ENCODE measurements around the gene SERPINA3. TPM values are rescaled to one million over a fixed set of nuclear protein-coding genes. Genes with fewer than 3 reads are reported as not detected.

Gene SERPINA3
- total RNA-seq, 4 donors from 2014 or later, result 31.0 to 91.4 (median 73.2) TPM

DNA sequence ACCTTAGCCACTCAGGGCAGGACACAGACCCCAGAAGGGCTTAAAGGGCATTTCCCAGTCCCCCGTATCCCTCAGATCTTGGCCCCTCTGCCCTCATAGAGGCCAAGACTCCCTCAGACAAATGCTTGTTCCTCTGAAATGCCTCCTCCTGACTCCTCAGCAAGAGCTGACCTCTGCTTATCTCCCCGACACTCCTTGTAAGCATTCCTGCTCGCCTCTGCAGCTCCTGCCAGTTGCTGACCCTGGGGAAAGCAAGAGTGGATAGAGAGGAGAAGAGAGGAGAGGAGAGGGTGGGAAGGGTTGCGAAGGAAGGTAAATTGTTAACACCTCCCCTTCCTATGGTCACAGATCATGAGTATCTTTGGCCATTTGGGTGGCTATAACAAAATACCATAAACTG is 23.9 kb upstream of the SERPINA3 start:
- DNase-seq (ENCODE audit: low spot score in 2 of 2), result no peak
- 86% methylated on average over 4 of the region's 4 CpGs for WGBS
- no peaks in the 10 kb centered on the region for H3K9me3 ChIP-seq
- no peak overlapping the region for H3K27ac ChIP-seq
- H3K4me1 ChIP-seq, result no peaks in the 10 kb centered on the region
- no peaks in the 10 kb centered on the region for H3K36me3 ChIP-seq
- H3K27me3 ChIP-seq, result no peaks in the 10 kb centered on the region
- H3K4me3 ChIP-seq, result no peak overlapping the region
- TF ChIP-seq POLR2A (IDR thresholded peaks at IDR 0.05), result no peak
- no peak for TF ChIP-seq POLR2AphosphoS5 (IDR thresholded peaks at IDR 0.05)
- no peak for TF ChIP-seq EP300 (IDR thresholded peaks at IDR 0.05)
- TF ChIP-seq, protein P1, sequence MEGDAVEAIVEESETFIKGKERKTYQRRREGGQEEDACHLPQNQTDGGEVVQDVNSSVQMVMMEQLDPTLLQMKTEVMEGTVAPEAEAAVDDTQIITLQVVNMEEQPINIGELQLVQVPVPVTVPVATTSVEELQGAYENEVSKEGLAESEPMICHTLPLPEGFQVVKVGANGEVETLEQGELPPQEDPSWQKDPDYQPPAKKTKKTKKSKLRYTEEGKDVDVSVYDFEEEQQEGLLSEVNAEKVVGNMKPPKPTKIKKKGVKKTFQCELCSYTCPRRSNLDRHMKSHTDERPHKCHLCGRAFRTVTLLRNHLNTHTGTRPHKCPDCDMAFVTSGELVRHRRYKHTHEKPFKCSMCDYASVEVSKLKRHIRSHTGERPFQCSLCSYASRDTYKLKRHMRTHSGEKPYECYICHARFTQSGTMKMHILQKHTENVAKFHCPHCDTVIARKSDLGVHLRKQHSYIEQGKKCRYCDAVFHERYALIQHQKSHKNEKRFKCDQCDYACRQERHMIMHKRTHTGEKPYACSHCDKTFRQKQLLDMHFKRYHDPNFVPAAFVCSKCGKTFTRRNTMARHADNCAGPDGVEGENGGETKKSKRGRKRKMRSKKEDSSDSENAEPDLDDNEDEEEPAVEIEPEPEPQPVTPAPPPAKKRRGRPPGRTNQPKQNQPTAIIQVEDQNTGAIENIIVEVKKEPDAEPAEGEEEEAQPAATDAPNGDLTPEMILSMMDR (IDR thresholded peaks at IDR 0.05), result no peak

GRCh38 chr14:94591073-94591472 is 21.1 kb upstream of the SERPINA3 start:
- no peak overlapping the region for H3K4me3 ChIP-seq
- no peak overlapping the region for H3K27ac ChIP-seq
- DNase-seq (ENCODE audit: low spot score in 2 of 2), result no peak
- TF ChIP-seq, protein P1 (IDR thresholded peaks at IDR 0.05), result no peak
- TF ChIP-seq EP300 (IDR thresholded peaks at IDR 0.05), result no peak
- no peak for TF ChIP-seq POLR2A (IDR thresholded peaks at IDR 0.05)
- no peak for TF ChIP-seq POLR2AphosphoS5 (IDR thresholded peaks at IDR 0.05)
- no peaks in the 10 kb centered on the region for H3K36me3 ChIP-seq
- H3K4me1 ChIP-seq, result no peaks in the 10 kb centered on the region
- H3K27me3 ChIP-seq, result no peaks in the 10 kb centered on the region
- H3K9me3 ChIP-seq, result no peaks in the 10 kb centered on the region

- H3K4me3 ChIP-seq, result no peak overlapping the region
- H3K4me1 ChIP-seq, result no peaks in the 10 kb centered on the region
- no peak overlapping the region for H3K27ac ChIP-seq
- no peak for DNase-seq (ENCODE audit: low spot score in 2 of 2)
- TF ChIP-seq EP300 (IDR thresholded peaks at IDR 0.05), result no peak
- TF ChIP-seq POLR2A (IDR thresholded peaks at IDR 0.05), result no peak
- no peaks in the 10 kb centered on the region for H3K36me3 ChIP-seq
- H3K27me3 ChIP-seq, result no peaks in the 10 kb centered on the region
- H3K9me3 ChIP-seq, result no peaks in the 10 kb centered on the region
- 92% methylated on average over 8 of the region's 8 CpGs for WGBS
Measured at GRCh38 chr14:94591871-94592270, 20.3 kb upstream of the SERPINA3 start.

- no peaks in the 10 kb centered on the region for H3K4me1 ChIP-seq
- TF ChIP-seq POLR2AphosphoS5 (IDR thresholded peaks at IDR 0.05), result no peak
- no peak for TF ChIP-seq EP300 (IDR thresholded peaks at IDR 0.05)
- TF ChIP-seq POLR2A (IDR thresholded peaks at IDR 0.05), result no peak
- TF ChIP-seq, protein P1 (IDR thresholded peaks at IDR 0.05), result no peak
- H3K27me3 ChIP-seq, result no peaks in the 10 kb centered on the region
- H3K4me3 ChIP-seq, result no peak overlapping the region
- no peaks in the 10 kb centered on the region for H3K9me3 ChIP-seq
- DNase-seq (ENCODE audit: low spot score in 2 of 2), result no peak
- no peak overlapping the region for H3K27ac ChIP-seq
- H3K36me3 ChIP-seq, result no peaks in the 10 kb centered on the region
Measured at GRCh38 chr14:94592457-94592856, 19.7 kb upstream of the SERPINA3 start.

GRCh38 chr14:94593376-94593748 is 18.8 kb upstream of the SERPINA3 start:
- no peak for DNase-seq (ENCODE audit: low spot score in 2 of 2)
- 60% methylated on average over 1 of the region's 3 CpGs for WGBS
- Histone ChIP-seq H3K4me1 (peaks cover 1% of the 10 kb centered on the region), H3K9me3 (no peaks in the 10 kb centered on the region), H3K36me3 (no peaks in the 10 kb centered on the region), H3K27me3 (no peaks in the 10 kb centered on the region), H3K27ac (no peak overlapping the region), H3K4me3 (no peak overlapping the region)
- TF ChIP-seq, protein P1 (IDR thresholded peaks at IDR 0.05), result no peak
- TF ChIP-seq POLR2A (IDR thresholded peaks at IDR 0.05) (no peak), EP300 (IDR thresholded peaks at IDR 0.05) (no peak), POLR2AphosphoS5 (IDR thresholded peaks at IDR 0.05) (no peak)

- H3K27me3 ChIP-seq, result no peaks in the 10 kb centered on the region
- no peak overlapping the region for H3K4me3 ChIP-seq
- H3K36me3 ChIP-seq, result no peaks in the 10 kb centered on the region
- TF ChIP-seq, protein P1 (IDR thresholded peaks at IDR 0.05), result no peak
- no peak for TF ChIP-seq EP300 (IDR thresholded peaks at IDR 0.05)
- no peak for TF ChIP-seq POLR2A (IDR thresholded peaks at IDR 0.05)
- TF ChIP-seq POLR2AphosphoS5 (IDR thresholded peaks at IDR 0.05), result no peak
- 78% methylated on average over 4 of the region's 4 CpGs for WGBS
- peaks cover 6% of the 10 kb centered on the region for H3K4me1 ChIP-seq
- H3K9me3 ChIP-seq, result no peaks in the 10 kb centered on the region
- no peak overlapping the region for H3K27ac ChIP-seq
- DNase-seq (ENCODE audit: low spot score in 2 of 2), result no peak
Measured at GRCh38 chr14:94593749-94594431, 18.3 kb upstream of the SERPINA3 start.

Data from suprapubic skin (tissue), 4 donors.